HCT116 (cell line): ENCODE data around the gene CLEC16A. TPM values are rescaled to one million over a fixed set of nuclear protein-coding genes. Genes with fewer than 3 reads are reported as not detected.

Experiments used
- ATAC-seq: fragments of 200-7000 bp; cut with Tn5 transposase; 2 replicates; pipeline ENCODE4 v1.9.1; 2020; ENCODE audit warnings: mild to moderate bottlenecking, moderate library complexity
- BruUV-seq: library from RNA; stranded (reverse); fragments of 400-500 nt; replicated peaks from 2 replicates; lab custom pipeline; 2021; lab: Mats Ljungman, UMichigan
- CTCF ChIA-PET: fragments of 300-600 bp; sonication (Branson Sonifier 250); formaldehyde crosslinking; loops from one replicate; lab custom pipeline; 2021; ENCODE audit warnings: antibody characterized with exemption; lab: Charles Lee
- POLR2A ChIA-PET: fragments of 300-600, 350-600 bp; sonication (Branson Sonifier 250); formaldehyde crosslinking; loops from one replicate; lab custom pipeline; 2021; ENCODE audit warnings: antibody characterized with exemption; lab: Charles Lee
- RAD21 ChIA-PET, 2 experiments: fragments of 300-600 bp; sonication (Branson Sonifier 250); formaldehyde crosslinking; loops; one replicate each; lab custom pipeline; 2023; ENCODE audit warnings: low total read pairs in 2 of 2; ENCODE audit not compliant: uncharacterized antibody in 2 of 2, unreplicated experiment in 2 of 2, low non-redundant PET in 1 of 2; lab: Charles Lee
- DNase-seq: peaks from one replicate; pipeline ENCODE4 v3.0.0-alpha.2; 2010; ENCODE audit warnings: low read depth, low spot score
- H2AFZ ChIP-seq: fragments of 200-600 bp; shearing (Covaris generic), sonication (generic); 2 replicates; pipeline ENCODE4 v1.6.1; 2017; ENCODE audit warnings: low read depth, mixed run types, mixed read lengths, antibody characterized with exemption, low read length; ENCODE audit not compliant: poor library complexity, severe bottlenecking
- H3K27ac ChIP-seq: 2 replicates; pipeline ENCODE4 v1.5.1; 2012; ENCODE audit warnings: low read depth, low read length
- H3K27me3 ChIP-seq: fragments of 200-600 bp; sonication (generic); 2 replicates; pipeline ENCODE4 v1.6.1; 2016; ENCODE audit warnings: mixed run types, low read length, mixed read lengths; ENCODE audit not compliant: insufficient read depth
- H3K36me3 ChIP-seq, 2 experiments: fragments of 200-500 bp in 1 of 2; fragments of 200-600 bp in 1 of 2; sonication (Bioruptor generic) in 1 of 2; sonication (generic) in 1 of 2; 2 replicates each; pipeline versions ENCODE4 v1.5.1 to v1.6.1; 2014 to 2016; ENCODE audit warnings: low read length in 2 of 2, inconsistent platforms in 1 of 2, mixed read lengths in 1 of 2, mixed run types in 1 of 2; ENCODE audit not compliant: insufficient read depth in 2 of 2, control insufficient read depth in 1 of 2
- H3K4me1 ChIP-seq, 2 experiments: fragments of 200-600 bp in 1 of 2; sonication (generic) in 1 of 2; 2 replicates each; pipeline versions ENCODE4 v1.5.1 to v1.6.1; 2012 to 2017; ENCODE audit warnings: low read length in 2 of 2, inconsistent platforms in 1 of 2, mild to moderate bottlenecking in 1 of 2, mixed read lengths in 1 of 2, mixed run types in 1 of 2, moderate library complexity in 1 of 2; ENCODE audit not compliant: insufficient read depth in 2 of 2, control insufficient read depth in 1 of 2
- H3K4me2 ChIP-seq: fragments of 200-600 bp; sonication (generic); 2 replicates; pipeline ENCODE4 v1.6.1; 2017; ENCODE audit warnings: mixed run types, low read length, mixed read lengths
- H3K4me3 ChIP-seq, 2 experiments: fragments of 200-600 bp in 1 of 2; sonication (generic) in 1 of 2; replicated peaks in 1 of 2; 2 replicates each; pipeline ENCODE4 v1.5.1; 2011 to 2016; ENCODE audit warnings: low read length in 2 of 2, control low read depth in 1 of 2, low read depth in 1 of 2, mild to moderate bottlenecking in 1 of 2, mixed read lengths in 1 of 2, mixed run types in 1 of 2
- H3K79me2 ChIP-seq: fragments of 200-600 bp; sonication (generic); 2 replicates; pipeline ENCODE4 v1.6.1; 2017; ENCODE audit warnings: mild to moderate bottlenecking, mixed run types, low read length, moderate library complexity, mixed read lengths; ENCODE audit not compliant: insufficient read depth
- H3K9ac ChIP-seq: fragments of 200-600 bp; sonication (generic); 2 replicates; pipeline ENCODE4 v1.6.1; 2016; ENCODE audit warnings: low read length, mixed read lengths
- H3K9me2 ChIP-seq: fragments of 200-600 bp; sonication (generic), shearing (Covaris generic); 2 replicates; pipeline ENCODE4 v1.6.1; 2017; ENCODE audit warnings: mixed run types, mild to moderate bottlenecking, moderate library complexity; ENCODE audit not compliant: insufficient read depth
- H3K9me3 ChIP-seq, 2 experiments: fragments of 200-500 bp in 1 of 2; fragments of 200-600 bp in 1 of 2; sonication (Bioruptor generic) in 1 of 2; sonication (generic) in 1 of 2; 2 replicates each; pipeline ENCODE4 v1.6.1; 2014 to 2017; ENCODE audit warnings: low read length in 2 of 2, mixed read lengths in 2 of 2, inconsistent platforms in 1 of 2, low read depth in 1 of 2, mild to moderate bottlenecking in 1 of 2, mixed run types in 1 of 2, moderate library complexity in 1 of 2; ENCODE audit not compliant: control insufficient read depth in 1 of 2, insufficient read depth in 1 of 2
- H4K20me1 ChIP-seq: fragments of 200-600 bp; sonication (generic), shearing (Covaris generic); 2 replicates; pipeline ENCODE4 v1.6.1; 2017; ENCODE audit warnings: mixed run types, mild to moderate bottlenecking, moderate library complexity; ENCODE audit not compliant: insufficient read depth
- CBX3 ChIP-seq: IDR thresholded peaks from 2 replicates; pipeline ENCODE4 v1.6.1; 2012; ENCODE audit warnings: low read depth
- CEBPB ChIP-seq: IDR thresholded peaks from 2 replicates; pipeline ENCODE4 v1.6.1; 2012; ENCODE audit warnings: low read depth
- EGR1 ChIP-seq: IDR thresholded peaks from 2 replicates; pipeline ENCODE4 v1.6.1; 2012; ENCODE audit warnings: low read depth
- EZH2 ChIP-seq: fragments of 200-600 bp; sonication (generic); IDR thresholded peaks from 2 replicates; pipeline ENCODE4 v1.6.1; 2017; ENCODE audit warnings: antibody characterized with exemption, mixed run types
- EZH2phosphoT487 ChIP-seq: fragments of 200-600 bp; IDR thresholded peaks from 2 replicates; pipeline ENCODE4 v1.6.1; 2018; ENCODE audit warnings: antibody characterized with exemption, borderline replicate concordance
- POLR2AphosphoS5 ChIP-seq: IDR thresholded peaks from 2 replicates; pipeline ENCODE4 v1.6.1; 2011; ENCODE audit warnings: mild to moderate bottlenecking, low read depth, low read length, moderate library complexity
- RAD21 ChIP-seq: IDR thresholded peaks from 2 replicates; pipeline ENCODE4 v1.6.1; 2012; ENCODE audit warnings: low read depth, mild to moderate bottlenecking
- SP1 ChIP-seq: IDR thresholded peaks from 2 replicates; pipeline ENCODE4 v1.6.1; 2012; ENCODE audit warnings: low read depth
- SRF ChIP-seq: IDR thresholded peaks from 2 replicates; pipeline ENCODE4 v1.6.1; 2012; ENCODE audit warnings: low read depth
- TCF7L2 ChIP-seq: IDR thresholded peaks from 2 replicates; pipeline ENCODE4 v1.7.0; 2011; ENCODE audit warnings: borderline replicate concordance, inconsistent platforms; ENCODE audit not compliant: insufficient read depth, insufficient read length; ENCODE audit errors: extremely low read depth
- YY1 ChIP-seq: IDR thresholded peaks from 2 replicates; pipeline ENCODE4 v1.6.1; 2011; ENCODE audit warnings: low read length, low read depth, moderate library complexity, mild to moderate bottlenecking; ENCODE audit not compliant: insufficient replicate concordance; ENCODE audit errors: extremely low read depth
- intact Hi-C: fragments of 100-400 bp; cut with micrococcal nuclease; formaldehyde crosslinking; loops from 2 replicates; pipeline ENCODE4 v1.10.0; 2022
- total RNA-seq: library from RNA; stranded (reverse); gene quantifications from one replicate; pipeline ENCODE4 v1.2.1, GENCODE V29; 2021; ENCODE audit not compliant: unreplicated experiment
- TF ChIP-seq, protein P1 (sequence below): IDR thresholded peaks from 2 replicates; pipeline ENCODE4 v1.6.1; 2011; ENCODE audit warnings: mild to moderate bottlenecking, low read length, moderate library complexity; ENCODE audit not compliant: insufficient replicate concordance; ENCODE audit errors: extremely low read depth
- TF ChIP-seq, protein P2 (sequence below): IDR thresholded peaks from 2 replicates; pipeline ENCODE4 v1.6.1; 2012

Gene CLEC16A
- total RNA-seq, 1 experiment from 2014 or later = 18.0 TPM

DNA sequence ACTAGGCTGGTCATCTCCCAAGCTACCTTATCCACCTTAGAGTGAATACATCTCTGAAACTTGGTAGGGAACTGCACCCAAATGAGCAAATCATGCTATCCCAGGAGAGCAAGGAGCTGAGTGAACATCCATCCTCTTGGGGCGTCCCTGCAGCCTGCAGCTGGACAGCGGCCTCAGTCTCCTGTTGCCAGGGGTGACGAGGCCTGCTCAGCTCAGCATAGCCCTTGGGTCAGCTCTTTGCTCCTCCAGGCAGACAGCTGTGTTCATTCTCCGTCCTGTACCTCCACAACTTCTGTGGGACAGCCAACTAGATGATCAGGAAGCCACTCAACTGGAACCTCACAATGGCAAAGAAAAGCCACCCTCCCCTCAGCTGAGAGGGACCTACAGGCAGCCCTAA, 199.8 kb downstream of the CLEC16A start:
- no peak overlapping the region for H3K9ac ChIP-seq
- no peak overlapping the region for H3K4me3 ChIP-seq
- CTCF ChIA-PET = no interaction called here
- DNase-seq (no peak), ATAC-seq (no peak)
- no peak overlapping the region for H3K4me2 ChIP-seq
- no peak overlapping the region for H3K27ac ChIP-seq
- H3K27me3 ChIP-seq = no peaks in the 10 kb centered on the region
- no TSS peak for BruUV-seq
- peaks cover 18 to 36% of the 10 kb centered on the region in 2 experiments for H3K4me1 ChIP-seq
- H2AFZ ChIP-seq = no peak overlapping the region
- no peaks in the 10 kb centered on the region for H3K36me3 ChIP-seq
- RAD21 ChIA-PET = no interaction called here
- H4K20me1 ChIP-seq = no peaks in the 10 kb centered on the region
- H3K9me3 ChIP-seq = no peaks in the 10 kb centered on the region
- no peak for TF ChIP-seq YY1
- TF ChIP-seq SRF = no peak
- TF ChIP-seq, protein P1, sequence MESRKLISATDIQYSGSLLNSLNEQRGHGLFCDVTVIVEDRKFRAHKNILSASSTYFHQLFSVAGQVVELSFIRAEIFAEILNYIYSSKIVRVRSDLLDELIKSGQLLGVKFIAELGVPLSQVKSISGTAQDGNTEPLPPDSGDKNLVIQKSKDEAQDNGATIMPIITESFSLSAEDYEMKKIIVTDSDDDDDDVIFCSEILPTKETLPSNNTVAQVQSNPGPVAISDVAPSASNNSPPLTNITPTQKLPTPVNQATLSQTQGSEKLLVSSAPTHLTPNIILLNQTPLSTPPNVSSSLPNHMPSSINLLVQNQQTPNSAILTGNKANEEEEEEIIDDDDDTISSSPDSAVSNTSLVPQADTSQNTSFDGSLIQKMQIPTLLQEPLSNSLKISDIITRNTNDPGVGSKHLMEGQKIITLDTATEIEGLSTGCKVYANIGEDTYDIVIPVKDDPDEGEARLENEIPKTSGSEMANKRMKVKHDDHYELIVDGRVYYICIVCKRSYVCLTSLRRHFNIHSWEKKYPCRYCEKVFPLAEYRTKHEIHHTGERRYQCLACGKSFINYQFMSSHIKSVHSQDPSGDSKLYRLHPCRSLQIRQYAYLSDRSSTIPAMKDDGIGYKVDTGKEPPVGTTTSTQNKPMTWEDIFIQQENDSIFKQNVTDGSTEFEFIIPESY = no peak
- no peak for TF ChIP-seq POLR2AphosphoS5
- no peak for TF ChIP-seq EZH2phosphoT487
- no peak for TF ChIP-seq SP1
- TF ChIP-seq CBX3 = no peak
- TF ChIP-seq TCF7L2 = no peak
- TF ChIP-seq CEBPB = no peak
- TF ChIP-seq EZH2 = no peak
- no peak for TF ChIP-seq RAD21
- TF ChIP-seq, protein P2, sequence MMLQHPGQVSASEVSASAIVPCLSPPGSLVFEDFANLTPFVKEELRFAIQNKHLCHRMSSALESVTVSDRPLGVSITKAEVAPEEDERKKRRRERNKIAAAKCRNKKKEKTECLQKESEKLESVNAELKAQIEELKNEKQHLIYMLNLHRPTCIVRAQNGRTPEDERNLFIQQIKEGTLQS = no peak
- no peak for TF ChIP-seq EGR1
- POLR2A ChIA-PET = no interaction called here
- no peaks in the 10 kb centered on the region for H3K79me2 ChIP-seq
- intact Hi-C loops = no loop called here
- H3K9me2 ChIP-seq = no peaks in the 10 kb centered on the region
